Measurements from ENCODE around the gene HNRNPA3. TPM values are rescaled to one million over a fixed set of nuclear protein-coding genes. Genes with fewer than 3 reads are reported as not detected.

Gene HNRNPA3
- total and polyA plus RNA-seq, 2 of the 13 experiments (the other 11 are each of a cell fraction or from before 2014, with no cell fraction given), result 73.3 to 97.7 TPM

DNA sequence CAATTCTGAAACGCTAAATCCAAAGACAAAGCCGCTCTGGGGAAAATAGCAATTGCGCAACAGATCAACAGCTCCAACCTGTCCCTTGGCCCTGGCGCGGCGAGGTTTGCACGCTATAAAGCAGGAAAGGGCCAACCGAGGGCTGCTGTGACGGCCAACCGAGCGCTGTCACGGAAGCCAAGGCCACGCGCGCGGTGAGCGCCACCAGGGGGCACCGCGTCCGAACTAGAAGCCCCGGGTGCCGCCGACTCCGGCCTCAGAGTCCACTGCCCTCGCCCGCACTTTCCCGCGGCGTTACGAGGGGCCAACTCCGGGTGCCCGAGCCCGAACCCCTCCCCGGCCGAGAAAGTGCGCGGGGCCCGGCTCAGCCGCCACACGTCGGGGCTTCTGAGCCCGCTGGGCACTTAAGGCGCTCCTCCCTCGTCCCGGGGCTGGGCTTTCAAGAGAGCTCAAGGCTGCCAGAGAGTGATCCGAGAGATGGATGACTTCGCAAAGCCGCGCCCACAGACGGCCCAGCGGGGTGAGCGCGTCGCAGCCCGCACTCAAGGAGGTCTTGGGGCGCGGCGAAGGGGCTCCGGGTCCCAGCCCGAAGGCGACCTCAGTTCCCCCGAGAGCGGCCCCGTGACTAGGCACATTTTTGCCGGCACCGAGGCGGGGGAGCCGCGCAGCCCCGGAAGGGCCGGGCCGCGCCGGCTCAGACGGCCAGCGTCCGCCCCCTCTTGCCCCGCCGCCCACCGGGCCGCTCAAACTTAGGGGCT lies 51.0 kb downstream of the HNRNPA3 start (continued):
- TF ChIP-seq ZBTB1 (CRISPR knock-in tag; IDR thresholded peaks at IDR 0.05; ENCODE audit: borderline replicate concordance) (no peak; the same call in 1 of the 2 replicates), FOSL1 (CRISPR knock-in tag; IDR thresholded peaks at IDR 0.05; ENCODE audit: borderline replicate concordance) (no peak), NR2C2 (CRISPR knock-in tag; IDR thresholded peaks at IDR 0.05; ENCODE audit: borderline replicate concordance) (peak; percentile 48; the same call in 1 of the 2 replicates), ZFP62 (CRISPR knock-in tag; IDR thresholded peaks at IDR 0.05) (no peak), RBAK (CRISPR knock-in tag; IDR thresholded peaks at IDR 0.05) (peak; percentile 45; the same call in 1 of the 2 replicates), ZNF263 (CRISPR knock-in tag; IDR thresholded peaks at IDR 0.05) (peak; percentile 52), ZNF354B (CRISPR knock-in tag; IDR thresholded peaks at IDR 0.05) (peak; percentile 65), ZNF160 (CRISPR knock-in tag; IDR thresholded peaks at IDR 0.05) (peak; percentile 91), ZNF562 (CRISPR knock-in tag; IDR thresholded peaks at IDR 0.05; ENCODE audit: borderline replicate concordance) (no peak), REPIN1 (CRISPR knock-in tag; IDR thresholded peaks at IDR 0.05; ENCODE audit: borderline replicate concordance, low read depth) (peak; percentile 98), NONO (IDR thresholded peaks at IDR 0.05) (no peak), NONO (CRISPR knock-in tag; conservative IDR thresholded peaks at IDR 0.05) (peak; percentile 100), MYNN (CRISPR knock-in tag; IDR thresholded peaks at IDR 0.05; ENCODE audit: low read depth) (0 out of 2 replicates have a peak, but pooled peaks have one; percentile 78)
- TF ChIP-seq, protein P1, sequence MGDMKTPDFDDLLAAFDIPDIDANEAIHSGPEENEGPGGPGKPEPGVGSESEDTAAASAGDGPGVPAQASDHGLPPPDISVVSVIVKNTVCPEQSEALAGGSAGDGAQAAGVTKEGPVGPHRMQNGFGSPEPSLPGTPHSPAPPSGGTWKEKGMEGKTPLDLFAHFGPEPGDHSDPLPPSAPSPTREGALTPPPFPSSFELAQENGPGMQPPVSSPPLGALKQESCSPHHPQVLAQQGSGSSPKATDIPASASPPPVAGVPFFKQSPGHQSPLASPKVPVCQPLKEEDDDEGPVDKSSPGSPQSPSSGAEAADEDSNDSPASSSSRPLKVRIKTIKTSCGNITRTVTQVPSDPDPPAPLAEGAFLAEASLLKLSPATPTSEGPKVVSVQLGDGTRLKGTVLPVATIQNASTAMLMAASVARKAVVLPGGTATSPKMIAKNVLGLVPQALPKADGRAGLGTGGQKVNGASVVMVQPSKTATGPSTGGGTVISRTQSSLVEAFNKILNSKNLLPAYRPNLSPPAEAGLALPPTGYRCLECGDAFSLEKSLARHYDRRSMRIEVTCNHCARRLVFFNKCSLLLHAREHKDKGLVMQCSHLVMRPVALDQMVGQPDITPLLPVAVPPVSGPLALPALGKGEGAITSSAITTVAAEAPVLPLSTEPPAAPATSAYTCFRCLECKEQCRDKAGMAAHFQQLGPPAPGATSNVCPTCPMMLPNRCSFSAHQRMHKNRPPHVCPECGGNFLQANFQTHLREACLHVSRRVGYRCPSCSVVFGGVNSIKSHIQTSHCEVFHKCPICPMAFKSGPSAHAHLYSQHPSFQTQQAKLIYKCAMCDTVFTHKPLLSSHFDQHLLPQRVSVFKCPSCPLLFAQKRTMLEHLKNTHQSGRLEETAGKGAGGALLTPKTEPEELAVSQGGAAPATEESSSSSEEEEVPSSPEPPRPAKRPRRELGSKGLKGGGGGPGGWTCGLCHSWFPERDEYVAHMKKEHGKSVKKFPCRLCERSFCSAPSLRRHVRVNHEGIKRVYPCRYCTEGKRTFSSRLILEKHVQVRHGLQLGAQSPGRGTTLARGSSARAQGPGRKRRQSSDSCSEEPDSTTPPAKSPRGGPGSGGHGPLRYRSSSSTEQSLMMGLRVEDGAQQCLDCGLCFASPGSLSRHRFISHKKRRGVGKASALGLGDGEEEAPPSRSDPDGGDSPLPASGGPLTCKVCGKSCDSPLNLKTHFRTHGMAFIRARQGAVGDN (CRISPR knock-in tag; IDR thresholded peaks at IDR 0.05), result peak; percentile 95
- TF ChIP-seq, protein P2, sequence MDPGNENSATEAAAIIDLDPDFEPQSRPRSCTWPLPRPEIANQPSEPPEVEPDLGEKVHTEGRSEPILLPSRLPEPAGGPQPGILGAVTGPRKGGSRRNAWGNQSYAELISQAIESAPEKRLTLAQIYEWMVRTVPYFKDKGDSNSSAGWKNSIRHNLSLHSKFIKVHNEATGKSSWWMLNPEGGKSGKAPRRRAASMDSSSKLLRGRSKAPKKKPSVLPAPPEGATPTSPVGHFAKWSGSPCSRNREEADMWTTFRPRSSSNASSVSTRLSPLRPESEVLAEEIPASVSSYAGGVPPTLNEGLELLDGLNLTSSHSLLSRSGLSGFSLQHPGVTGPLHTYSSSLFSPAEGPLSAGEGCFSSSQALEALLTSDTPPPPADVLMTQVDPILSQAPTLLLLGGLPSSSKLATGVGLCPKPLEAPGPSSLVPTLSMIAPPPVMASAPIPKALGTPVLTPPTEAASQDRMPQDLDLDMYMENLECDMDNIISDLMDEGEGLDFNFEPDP (CRISPR knock-in tag; conservative IDR thresholded peaks at IDR 0.05), result no peak
- TF ChIP-seq, protein P3, sequence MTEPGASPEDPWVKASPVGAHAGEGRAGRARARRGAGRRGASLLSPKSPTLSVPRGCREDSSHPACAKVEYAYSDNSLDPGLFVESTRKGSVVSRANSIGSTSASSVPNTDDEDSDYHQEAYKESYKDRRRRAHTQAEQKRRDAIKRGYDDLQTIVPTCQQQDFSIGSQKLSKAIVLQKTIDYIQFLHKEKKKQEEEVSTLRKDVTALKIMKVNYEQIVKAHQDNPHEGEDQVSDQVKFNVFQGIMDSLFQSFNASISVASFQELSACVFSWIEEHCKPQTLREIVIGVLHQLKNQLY (CRISPR knock-in tag; IDR thresholded peaks at IDR 0.05), result peak; percentile 76
- TF ChIP-seq, protein P4, sequence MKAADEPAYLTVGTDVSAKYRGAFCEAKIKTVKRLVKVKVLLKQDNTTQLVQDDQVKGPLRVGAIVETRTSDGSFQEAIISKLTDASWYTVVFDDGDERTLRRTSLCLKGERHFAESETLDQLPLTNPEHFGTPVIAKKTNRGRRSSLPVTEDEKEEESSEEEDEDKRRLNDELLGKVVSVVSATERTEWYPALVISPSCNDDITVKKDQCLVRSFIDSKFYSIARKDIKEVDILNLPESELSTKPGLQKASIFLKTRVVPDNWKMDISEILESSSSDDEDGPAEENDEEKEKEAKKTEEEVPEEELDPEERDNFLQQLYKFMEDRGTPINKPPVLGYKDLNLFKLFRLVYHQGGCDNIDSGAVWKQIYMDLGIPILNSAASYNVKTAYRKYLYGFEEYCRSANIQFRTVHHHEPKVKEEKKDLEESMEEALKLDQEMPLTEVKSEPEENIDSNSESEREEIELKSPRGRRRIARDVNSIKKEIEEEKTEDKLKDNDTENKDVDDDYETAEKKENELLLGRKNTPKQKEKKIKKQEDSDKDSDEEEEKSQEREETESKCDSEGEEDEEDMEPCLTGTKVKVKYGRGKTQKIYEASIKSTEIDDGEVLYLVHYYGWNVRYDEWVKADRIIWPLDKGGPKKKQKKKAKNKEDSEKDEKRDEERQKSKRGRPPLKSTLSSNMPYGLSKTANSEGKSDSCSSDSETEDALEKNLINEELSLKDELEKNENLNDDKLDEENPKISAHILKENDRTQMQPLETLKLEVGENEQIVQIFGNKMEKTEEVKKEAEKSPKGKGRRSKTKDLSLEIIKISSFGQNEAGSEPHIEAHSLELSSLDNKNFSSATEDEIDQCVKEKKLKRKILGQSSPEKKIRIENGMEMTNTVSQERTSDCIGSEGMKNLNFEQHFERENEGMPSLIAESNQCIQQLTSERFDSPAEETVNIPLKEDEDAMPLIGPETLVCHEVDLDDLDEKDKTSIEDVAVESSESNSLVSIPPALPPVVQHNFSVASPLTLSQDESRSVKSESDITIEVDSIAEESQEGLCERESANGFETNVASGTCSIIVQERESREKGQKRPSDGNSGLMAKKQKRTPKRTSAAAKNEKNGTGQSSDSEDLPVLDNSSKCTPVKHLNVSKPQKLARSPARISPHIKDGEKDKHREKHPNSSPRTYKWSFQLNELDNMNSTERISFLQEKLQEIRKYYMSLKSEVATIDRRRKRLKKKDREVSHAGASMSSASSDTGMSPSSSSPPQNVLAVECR (CRISPR knock-in tag; IDR thresholded peaks at IDR 0.05; ENCODE audit: borderline replicate concordance), result peak; percentile 99

Measured in HepG2 (cell line).